Activated CD4-positive, CD25-positive, alpha-beta regulatory T cell treated with anti-CD3 and anti-CD28 coated beads, Interleukin-2, amount 50 U/mL, for 72 hours (primary cell): Measurements from ENCODE around the gene TFPI.
"Not testable (repeated sequence)": the region's sequence is repeated elsewhere in the genome, so short reads cannot be mapped to it uniquely, and the experiment has no call there.

Experiments used
- DNase-seq: peaks from one replicate; pipeline ENCODE4 v3.0.0; 2021

The TFPI gene

GRCh38 chr2:187554011-187554703, at the start of gene TFPI:
Gene TFPI, minus strand, starts transcription at chr2:187554435. Its CDS starts 50,667 bp downstream, at chr2:187503768.
- DNase-seq: no peak

GRCh38 chr2:187594801-187595200, 40.6 kb upstream of the TFPI start:
- DNase-seq: no peak

- no peak for DNase-seq
Measured at GRCh38 chr2:187593697-187594096, 39.5 kb upstream of the TFPI start.

- DNase-seq: no peak
Measured at GRCh38 chr2:187593098-187593497, 38.9 kb upstream of the TFPI start.

- DNase-seq: no peak
Measured at GRCh38 chr2:187590175-187590574, 35.9 kb upstream of the TFPI start.

- no peak for DNase-seq
Measured at GRCh38 chr2:187586011-187586641, 31.9 kb upstream of the TFPI start.

- DNase-seq: no peak
Measured at GRCh38 chr2:187581125-187581896, 27.1 kb upstream of the TFPI start.

- DNase-seq: no peak
Measured at GRCh38 chr2:187580462-187581124, 26.4 kb upstream of the TFPI start.

GRCh38 chr2:187577310-187577709, 23.1 kb upstream of the TFPI start:
- DNase-seq: no peak

- DNase-seq: no peak
Measured at GRCh38 chr2:187576906-187577305, 22.7 kb upstream of the TFPI start.

GRCh38 chr2:187575751-187576067, 21.5 kb upstream of the TFPI start:
- DNase-seq: no peak

- DNase-seq: no peak
Measured at GRCh38 chr2:187574969-187575750, 20.9 kb upstream of the TFPI start.

- DNase-seq: no peak
Measured at GRCh38 chr2:187573722-187574121, 19.5 kb upstream of the TFPI start.

- not testable (repeated sequence) for DNase-seq
Measured at GRCh38 chr2:187571996-187572395, 17.8 kb upstream of the TFPI start.

GRCh38 chr2:187569571-187569970, 15.3 kb upstream of the TFPI start:
- no peak for DNase-seq

GRCh38 chr2:187569042-187569441, 14.8 kb upstream of the TFPI start:
- no peak for DNase-seq

GRCh38 chr2:187567126-187567525, 12.9 kb upstream of the TFPI start:
- no peak for DNase-seq

GRCh38 chr2:187566712-187567111, 12.5 kb upstream of the TFPI start:
- DNase-seq: no peak

GRCh38 chr2:187566266-187566665, 12.0 kb upstream of the TFPI start:
- DNase-seq: no peak

GRCh38 chr2:187565618-187566017, 11.4 kb upstream of the TFPI start:
- DNase-seq: not testable (repeated sequence)

GRCh38 chr2:187556493-187556892, 2.3 kb upstream of the TFPI start:
- DNase-seq: not testable (repeated sequence)

- DNase-seq: no peak
Measured at GRCh38 chr2:187554704-187555082, 458 bp upstream of the TFPI start.
